ENCODE measurements around the gene TRAPPC2L.

The TRAPPC2L gene

DNA sequence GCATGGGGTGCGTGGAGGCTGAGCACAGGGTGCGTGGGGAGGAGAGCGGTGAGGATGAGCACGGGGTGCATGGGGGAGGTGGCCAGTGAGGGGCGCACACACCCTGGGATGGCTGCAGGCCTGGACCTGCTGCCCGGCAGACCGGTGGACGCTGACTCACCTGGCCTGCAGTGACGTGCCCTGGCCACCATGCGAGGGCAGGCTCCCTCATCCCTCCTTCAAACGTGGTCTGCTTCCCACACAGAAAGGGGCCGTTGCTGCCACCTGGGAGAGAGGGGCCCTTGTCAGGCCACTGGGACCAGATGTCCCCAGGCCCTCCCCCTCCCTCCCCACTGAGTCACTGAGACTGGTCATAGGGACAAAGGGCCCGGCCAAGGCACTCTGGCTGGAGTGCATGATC is 25.1 kb upstream of the TRAPPC2L start:
- Histone ChIP-seq H3K4me3 (ENCODE audit: low read depth in 1 of 2, low read length in 2 of 2) (no peak overlapping the region), H3K27me3 (ENCODE audit: low read depth, low read length) (no peaks in the 10 kb centered on the region), H3K4me1 (ENCODE audit: control insufficient read depth in 1 of 2, insufficient read depth in 2 of 2, low read length in 2 of 2) (no peaks in the 10 kb centered on the region), H3K27ac (ENCODE audit: low read length) (no peak overlapping the region), H3K9me3 (ENCODE audit: control insufficient read depth in 1 of 2, low read length in 2 of 2) (no peaks in the 10 kb centered on the region), H3K36me3 (ENCODE audit: control insufficient read depth in 1 of 2, insufficient read depth in 2 of 2, low read length in 2 of 2) (peaks cover 0 to 38% of the 10 kb centered on the region in 2 donors)

DNA sequence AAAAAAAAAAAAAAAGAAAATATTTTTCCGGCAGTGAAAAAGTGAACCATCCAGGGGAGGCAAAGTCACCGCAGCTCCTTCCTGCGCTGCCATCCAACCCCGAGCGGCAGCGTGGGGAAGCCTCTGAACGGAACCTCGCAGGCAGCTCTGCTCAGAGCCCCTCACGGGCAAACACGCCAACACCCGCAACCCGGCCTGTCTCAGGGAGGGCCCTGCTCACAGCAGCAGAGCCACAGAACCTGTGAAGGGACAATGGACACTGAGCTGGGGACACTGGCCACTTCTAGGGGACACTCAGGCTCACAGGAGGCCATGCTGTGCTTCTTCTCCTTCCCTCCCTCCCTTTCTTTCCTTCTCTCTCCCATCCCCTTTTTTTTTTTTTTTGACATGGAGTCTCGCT is 23.8 kb upstream of the TRAPPC2L start:
- H3K36me3 ChIP-seq (ENCODE audit: control insufficient read depth in 1 of 2, insufficient read depth in 2 of 2, low read length in 2 of 2), result peaks cover 0 to 34% of the 10 kb centered on the region in 2 donors
- no peaks in the 10 kb centered on the region for H3K27me3 ChIP-seq (ENCODE audit: low read depth, low read length)
- no peak overlapping the region for H3K27ac ChIP-seq (ENCODE audit: low read length)
- no peaks in the 10 kb centered on the region for H3K9me3 ChIP-seq (ENCODE audit: control insufficient read depth in 1 of 2, low read length in 2 of 2)
- no peaks in the 10 kb centered on the region for H3K4me1 ChIP-seq (ENCODE audit: control insufficient read depth in 1 of 2, insufficient read depth in 2 of 2, low read length in 2 of 2)
- no peak overlapping the region for H3K4me3 ChIP-seq (ENCODE audit: low read depth in 1 of 2, low read length in 2 of 2)

DNA sequence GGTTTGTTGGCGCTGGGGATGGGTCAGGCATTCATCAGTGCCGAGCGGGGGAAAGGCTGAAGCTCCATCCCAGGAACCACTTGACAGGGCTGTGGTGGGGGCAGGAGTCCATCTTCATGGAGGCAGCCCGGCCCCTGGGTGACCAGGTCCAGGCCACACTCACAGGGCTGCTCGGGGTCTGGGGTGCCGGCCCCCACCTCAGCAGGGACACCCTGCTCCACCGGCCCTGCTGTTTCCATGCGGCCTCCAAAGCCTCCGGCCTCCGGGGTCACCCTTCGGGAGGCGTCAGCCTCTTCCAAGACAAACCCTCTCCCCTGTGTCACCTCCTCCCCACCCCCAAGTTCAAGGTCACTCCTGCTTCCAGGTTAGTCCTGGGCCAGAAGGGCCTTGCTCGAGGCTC is 22.3 kb upstream of the TRAPPC2L start:
- no peak overlapping the region for H3K4me3 ChIP-seq (ENCODE audit: low read depth in 1 of 2, low read length in 2 of 2)
- H3K27me3 ChIP-seq (ENCODE audit: low read depth, low read length), result no peaks in the 10 kb centered on the region
- no peaks in the 10 kb centered on the region for H3K9me3 ChIP-seq (ENCODE audit: control insufficient read depth in 1 of 2, low read length in 2 of 2)
- no peaks in the 10 kb centered on the region for H3K4me1 ChIP-seq (ENCODE audit: control insufficient read depth in 1 of 2, insufficient read depth in 2 of 2, low read length in 2 of 2)
- H3K27ac ChIP-seq (ENCODE audit: low read length), result no peak overlapping the region
- peaks cover 0 to 36% of the 10 kb centered on the region in 2 donors for H3K36me3 ChIP-seq (ENCODE audit: control insufficient read depth in 1 of 2, insufficient read depth in 2 of 2, low read length in 2 of 2)

- H3K4me1 ChIP-seq (ENCODE audit: control insufficient read depth in 1 of 2, insufficient read depth in 2 of 2, low read length in 2 of 2), result no peaks in the 10 kb centered on the region
- H3K36me3 ChIP-seq (ENCODE audit: control insufficient read depth in 1 of 2, insufficient read depth in 2 of 2, low read length in 2 of 2), result peaks cover 3 to 42% of the 10 kb centered on the region in 2 donors
- H3K27me3 ChIP-seq (ENCODE audit: low read depth, low read length), result no peaks in the 10 kb centered on the region
- H3K9me3 ChIP-seq (ENCODE audit: control insufficient read depth in 1 of 2, low read length in 2 of 2), result no peaks in the 10 kb centered on the region
- no peak overlapping the region for H3K4me3 ChIP-seq (ENCODE audit: low read depth in 1 of 2, low read length in 2 of 2)
- H3K27ac ChIP-seq (ENCODE audit: low read length), result no peak overlapping the region
Measured at GRCh38 chr16:88835383-88835782, 21.5 kb upstream of the TRAPPC2L start.

DNA sequence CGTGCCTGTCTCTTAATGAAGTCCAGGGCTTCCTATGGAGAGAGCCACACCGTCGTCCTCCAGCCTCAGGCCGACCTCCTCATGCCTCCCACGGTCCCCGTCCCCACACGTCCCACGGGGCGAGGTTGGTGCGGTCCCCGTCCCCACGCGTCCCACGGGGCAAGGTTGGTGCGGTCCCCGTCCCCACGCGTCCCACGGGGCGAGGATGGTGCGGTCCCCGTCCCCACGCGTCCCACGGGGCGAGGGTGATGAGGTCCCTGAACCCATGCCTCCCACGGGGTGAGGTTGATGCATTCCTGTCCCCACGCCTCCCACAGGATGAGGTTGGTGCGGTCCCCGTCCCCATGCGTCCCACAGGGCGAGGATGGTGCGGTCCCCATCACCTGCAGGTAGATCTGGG is 21.1 kb upstream of the TRAPPC2L start:
- Histone ChIP-seq H3K27ac (ENCODE audit: low read length) (no peak overlapping the region), H3K4me1 (ENCODE audit: control insufficient read depth in 1 of 2, insufficient read depth in 2 of 2, low read length in 2 of 2) (no peaks in the 10 kb centered on the region), H3K27me3 (ENCODE audit: low read depth, low read length) (no peaks in the 10 kb centered on the region), H3K36me3 (ENCODE audit: control insufficient read depth in 1 of 2, insufficient read depth in 2 of 2, low read length in 2 of 2) (peaks cover 5 to 47% of the 10 kb centered on the region in 2 donors), H3K9me3 (ENCODE audit: control insufficient read depth in 1 of 2, low read length in 2 of 2) (no peaks in the 10 kb centered on the region), H3K4me3 (ENCODE audit: low read depth in 1 of 2, low read length in 2 of 2) (no peak overlapping the region)

DNA sequence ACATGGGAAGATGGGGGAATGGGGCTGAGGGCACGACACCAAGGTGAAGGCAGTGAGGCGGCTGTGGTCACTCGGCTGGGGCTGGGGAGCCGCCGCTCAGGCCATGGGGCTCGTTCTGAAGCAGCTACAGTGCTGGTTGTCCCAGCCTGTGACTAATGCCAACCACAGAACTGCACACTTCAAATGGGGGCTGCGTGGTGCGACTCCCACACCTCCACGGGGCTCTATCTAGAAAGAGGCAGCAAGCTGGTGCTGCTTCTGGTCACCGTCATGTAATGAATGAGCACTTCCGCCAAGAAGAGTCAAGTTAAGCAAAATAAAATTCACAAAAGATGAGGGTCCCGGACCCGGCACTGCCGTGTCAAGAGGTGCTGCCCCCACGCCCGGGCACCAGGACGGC is 20.1 kb upstream of the TRAPPC2L start:
- H3K9me3 ChIP-seq (ENCODE audit: control insufficient read depth in 1 of 2, low read length in 2 of 2), result no peaks in the 10 kb centered on the region
- no peaks in the 10 kb centered on the region for H3K27me3 ChIP-seq (ENCODE audit: low read depth, low read length)
- H3K4me3 ChIP-seq (ENCODE audit: low read depth in 1 of 2, low read length in 2 of 2), result no peak overlapping the region
- no peaks in the 10 kb centered on the region for H3K4me1 ChIP-seq (ENCODE audit: control insufficient read depth in 1 of 2, insufficient read depth in 2 of 2, low read length in 2 of 2)
- H3K27ac ChIP-seq (ENCODE audit: low read length), result no peak overlapping the region
- H3K36me3 ChIP-seq (ENCODE audit: control insufficient read depth in 1 of 2, insufficient read depth in 2 of 2, low read length in 2 of 2), result peaks cover 5 to 49% of the 10 kb centered on the region in 2 donors

GRCh38 chr16:88837806-88838205 is 19.1 kb upstream of the TRAPPC2L start:
- Histone ChIP-seq H3K4me1 (ENCODE audit: control insufficient read depth in 1 of 2, insufficient read depth in 2 of 2, low read length in 2 of 2) (no peaks in the 10 kb centered on the region), H3K4me3 (ENCODE audit: low read depth in 1 of 2, low read length in 2 of 2) (no peak overlapping the region), H3K27ac (ENCODE audit: low read length) (no peak overlapping the region), H3K27me3 (ENCODE audit: low read depth, low read length) (no peaks in the 10 kb centered on the region), H3K9me3 (ENCODE audit: control insufficient read depth in 1 of 2, low read length in 2 of 2) (no peaks in the 10 kb centered on the region), H3K36me3 (ENCODE audit: control insufficient read depth in 1 of 2, insufficient read depth in 2 of 2, low read length in 2 of 2) (peaks cover 5 to 53% of the 10 kb centered on the region in 2 donors)

- no peak overlapping the region for H3K27ac ChIP-seq (ENCODE audit: low read length)
- peaks cover 5 to 55% of the 10 kb centered on the region in 2 donors for H3K36me3 ChIP-seq (ENCODE audit: control insufficient read depth in 1 of 2, insufficient read depth in 2 of 2, low read length in 2 of 2)
- no peaks in the 10 kb centered on the region for H3K4me1 ChIP-seq (ENCODE audit: control insufficient read depth in 1 of 2, insufficient read depth in 2 of 2, low read length in 2 of 2)
- H3K9me3 ChIP-seq (ENCODE audit: control insufficient read depth in 1 of 2, low read length in 2 of 2), result no peaks in the 10 kb centered on the region
- no peaks in the 10 kb centered on the region for H3K27me3 ChIP-seq (ENCODE audit: low read depth, low read length)
- no peak overlapping the region for H3K4me3 ChIP-seq (ENCODE audit: low read depth in 1 of 2, low read length in 2 of 2)
Measured at GRCh38 chr16:88838566-88838965, 18.4 kb upstream of the TRAPPC2L start.

GRCh38 chr16:88839026-88839529 is 17.8 kb upstream of the TRAPPC2L start:
- Histone ChIP-seq H3K4me3 (ENCODE audit: low read depth in 1 of 2, low read length in 2 of 2) (no peak overlapping the region), H3K36me3 (ENCODE audit: control insufficient read depth in 1 of 2, insufficient read depth in 2 of 2, low read length in 2 of 2) (peaks cover 5 to 55% of the 10 kb centered on the region in 2 donors), H3K27ac (ENCODE audit: low read length) (no peak overlapping the region), H3K27me3 (ENCODE audit: low read depth, low read length) (no peaks in the 10 kb centered on the region), H3K9me3 (ENCODE audit: control insufficient read depth in 1 of 2, low read length in 2 of 2) (no peaks in the 10 kb centered on the region), H3K4me1 (ENCODE audit: control insufficient read depth in 1 of 2, insufficient read depth in 2 of 2, low read length in 2 of 2) (no peaks in the 10 kb centered on the region)

GRCh38 chr16:88839745-88840599 is 17.0 kb upstream of the TRAPPC2L start:
- H3K4me1 ChIP-seq (ENCODE audit: control insufficient read depth in 1 of 2, insufficient read depth in 2 of 2, low read length in 2 of 2), result no peaks in the 10 kb centered on the region
- no peak overlapping the region for H3K27ac ChIP-seq (ENCODE audit: low read length)
- no peak overlapping the region for H3K4me3 ChIP-seq (ENCODE audit: low read depth in 1 of 2, low read length in 2 of 2)
- no peaks in the 10 kb centered on the region for H3K27me3 ChIP-seq (ENCODE audit: low read depth, low read length)
- peaks cover 5 to 53% of the 10 kb centered on the region in 2 donors for H3K36me3 ChIP-seq (ENCODE audit: control insufficient read depth in 1 of 2, insufficient read depth in 2 of 2, low read length in 2 of 2)
- no peaks in the 10 kb centered on the region for H3K9me3 ChIP-seq (ENCODE audit: control insufficient read depth in 1 of 2, low read length in 2 of 2)

GRCh38 chr16:88840600-88841215 is 16.2 kb upstream of the TRAPPC2L start:
- Histone ChIP-seq H3K4me1 (ENCODE audit: control insufficient read depth in 1 of 2, insufficient read depth in 2 of 2, low read length in 2 of 2) (no peaks in the 10 kb centered on the region), H3K27ac (ENCODE audit: low read length) (no peak overlapping the region), H3K36me3 (ENCODE audit: control insufficient read depth in 1 of 2, insufficient read depth in 2 of 2, low read length in 2 of 2) (peaks cover 5 to 46% of the 10 kb centered on the region in 2 donors), H3K27me3 (ENCODE audit: low read depth, low read length) (no peaks in the 10 kb centered on the region), H3K4me3 (ENCODE audit: low read depth in 1 of 2, low read length in 2 of 2) (no peak overlapping the region), H3K9me3 (ENCODE audit: control insufficient read depth in 1 of 2, low read length in 2 of 2) (no peaks in the 10 kb centered on the region)
